Superior temporal gyrus (tissue), 1 donor: ENCODE data around the gene ANKS1B.
"Not testable (repeated sequence)": the region's sequence is repeated elsewhere in the genome, so short reads cannot be mapped to it uniquely, and the experiment has no call there.

Experiments
- DNase-seq: peaks from one replicate; pipeline ENCODE4 v3.0.0-alpha.2; 2016; ENCODE audit errors: extremely low spot score

The ANKS1B gene

GRCh38 chr12:98771811-98772752 is 1212.7 kb downstream of the ANKS1B start:
- no peak for DNase-seq

DNA sequence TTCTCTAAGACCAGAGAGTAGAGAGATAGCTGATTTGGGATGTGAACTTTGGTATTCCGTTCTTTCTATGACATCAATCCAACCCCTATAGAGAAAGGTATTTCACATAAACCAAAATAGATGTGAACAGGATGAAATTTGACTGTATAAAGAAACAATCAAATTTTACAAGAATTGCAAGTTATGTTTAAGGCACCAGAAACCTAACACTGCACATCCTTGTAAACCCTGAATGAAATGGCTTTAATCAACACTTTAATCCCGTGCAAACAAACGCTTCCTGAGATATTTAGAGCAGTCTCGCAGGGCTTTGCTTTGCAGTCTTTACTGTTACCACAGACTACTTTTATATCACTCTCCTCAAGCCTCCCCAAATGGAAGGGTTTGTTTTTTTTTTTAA is 1214.5 kb downstream of the ANKS1B start:
- DNase-seq = no peak

- no peak for DNase-seq
Observed at GRCh38 chr12:98769068-98769467, 1215.7 kb downstream of the ANKS1B start.

GRCh38 chr12:98767248-98767647 is 1217.5 kb downstream of the ANKS1B start:
- no peak for DNase-seq

- no peak for DNase-seq
Observed at GRCh38 chr12:98763656-98764055, 1221.1 kb downstream of the ANKS1B start.

- DNase-seq = peak; percentile 89
Observed at GRCh38 chr12:98758331-98758730, 1226.4 kb downstream of the ANKS1B start.

- no peak for DNase-seq
Observed at GRCh38 chr12:98757455-98757854, 1227.3 kb downstream of the ANKS1B start.

DNA sequence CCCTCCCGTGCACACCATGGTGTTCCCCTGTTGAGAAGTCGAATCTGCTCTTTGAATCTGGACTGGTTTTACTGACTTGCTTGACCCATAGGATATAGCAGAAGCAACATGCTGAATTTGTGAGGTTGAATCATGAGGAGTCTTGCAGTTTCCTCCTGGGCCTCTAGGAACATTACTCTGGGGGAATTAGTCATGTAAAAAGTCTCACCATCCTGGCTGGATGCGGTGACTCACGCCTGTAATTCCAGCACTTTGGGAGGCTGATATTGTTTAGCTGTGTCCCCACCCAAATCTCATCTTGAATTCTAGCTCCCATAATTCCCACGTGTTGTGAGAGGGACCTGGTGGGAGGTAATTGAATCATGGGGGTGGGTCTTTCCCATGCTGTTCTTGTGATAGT is 1228.9 kb downstream of the ANKS1B start:
- not testable (repeated sequence) for DNase-seq

DNA sequence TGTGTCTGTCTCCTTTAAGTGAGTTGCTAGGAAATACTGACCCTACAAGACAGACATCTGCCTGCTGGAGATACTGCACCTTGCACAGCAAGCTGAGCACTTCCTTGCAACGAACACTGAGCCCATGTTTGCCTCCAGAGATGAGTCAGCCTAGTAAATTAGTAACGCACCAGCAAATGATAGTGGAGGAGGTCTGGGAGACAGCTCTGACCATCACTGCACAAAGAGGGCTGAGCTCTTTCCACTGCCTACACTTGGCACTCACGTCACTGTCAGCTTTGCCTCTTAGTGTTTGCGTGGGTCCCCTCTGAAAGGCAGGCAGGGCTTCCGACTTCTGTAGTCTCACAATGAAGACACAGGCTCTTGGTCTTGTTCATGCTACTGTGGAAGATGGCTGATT is 1230.6 kb downstream of the ANKS1B start:
- DNase-seq = peak; percentile 81

DNA sequence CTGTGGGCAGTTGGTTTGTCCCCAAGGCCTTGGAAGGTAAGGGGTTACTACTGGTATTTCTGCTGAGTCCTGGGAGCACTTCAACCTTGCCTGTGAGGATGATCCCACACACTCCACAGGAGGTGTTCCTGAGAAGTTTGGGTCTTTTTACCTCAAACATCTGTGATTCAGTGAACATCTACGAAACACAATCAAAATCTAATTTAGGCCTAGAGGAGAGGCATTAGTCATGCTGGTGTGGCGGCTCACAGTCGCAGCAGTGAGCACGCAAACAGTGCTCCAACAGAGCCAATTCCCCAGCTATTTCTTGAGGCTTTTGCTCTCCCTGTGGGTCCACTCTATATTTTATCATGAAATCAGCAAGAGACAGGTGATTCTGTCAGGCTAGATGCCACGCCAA is 1232.0 kb downstream of the ANKS1B start:
- DNase-seq = peak; percentile 71

GRCh38 chr12:98751580-98752115 is 1233.1 kb downstream of the ANKS1B start:
- no peak for DNase-seq

DNA sequence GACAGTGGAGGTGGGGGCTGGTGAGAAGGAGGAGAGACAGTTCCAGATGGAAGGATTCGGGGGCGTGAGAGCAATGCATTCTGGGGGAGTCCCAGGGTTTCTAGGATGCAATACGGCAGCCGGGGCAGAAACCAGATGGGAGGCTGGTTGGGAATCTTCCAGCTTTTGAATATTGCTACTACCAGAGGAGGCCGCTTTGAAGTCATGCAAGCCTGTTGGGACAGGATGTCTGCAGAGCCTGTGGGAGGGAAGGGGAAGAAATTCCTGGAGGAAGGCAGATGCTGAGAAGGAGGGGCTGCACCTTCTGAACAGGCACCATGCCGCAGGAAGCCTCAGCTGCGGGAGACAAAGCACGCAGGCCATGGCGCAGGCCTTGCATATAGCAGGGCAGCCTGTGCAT is 1234.2 kb downstream of the ANKS1B start:
- peak; percentile 81 for DNase-seq

GRCh38 chr12:98748463-98748862 is 1236.3 kb downstream of the ANKS1B start:
- DNase-seq = no peak

DNA sequence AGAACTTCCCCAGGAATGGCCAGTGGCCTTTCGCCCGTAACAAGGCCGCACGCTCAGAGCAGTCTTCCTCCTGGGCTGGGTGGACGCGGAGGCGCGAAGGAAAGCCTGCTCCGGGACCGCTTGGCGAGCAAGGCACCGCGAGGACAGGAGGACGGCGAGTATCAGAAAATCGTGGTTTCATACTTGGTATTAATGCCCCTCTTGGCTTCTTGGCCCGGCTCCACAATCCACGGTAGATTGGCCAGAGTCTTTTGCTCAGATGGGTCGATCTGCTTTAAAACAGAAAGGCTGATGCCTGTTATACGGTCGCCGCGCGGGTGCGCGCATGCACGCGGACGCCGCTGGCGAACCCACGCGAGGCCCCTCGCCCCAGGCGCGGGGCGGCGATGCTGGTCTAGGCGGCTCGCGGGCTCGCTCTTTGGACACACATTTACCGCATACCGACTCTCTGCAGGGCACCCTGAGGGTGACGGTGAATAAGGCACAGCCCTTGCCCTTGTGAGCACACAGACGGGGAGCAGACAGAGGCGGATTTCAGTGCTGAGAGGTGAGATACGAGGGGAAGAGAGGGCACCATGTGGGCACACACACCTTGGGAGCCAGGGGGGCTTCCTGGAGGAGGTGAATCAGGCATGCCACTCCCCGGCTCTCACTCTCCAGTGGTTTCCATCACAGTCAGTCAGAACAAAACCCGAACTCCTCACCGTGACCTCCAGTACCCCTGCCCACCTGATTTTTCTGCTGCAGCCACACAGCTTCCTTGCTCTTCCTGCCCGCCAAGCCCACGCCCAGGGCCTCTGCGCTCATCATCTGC is 1239.0 kb downstream of the ANKS1B start:
- no peak for DNase-seq

- DNase-seq = no peak
Observed at GRCh38 chr12:98744680-98745079, 1240.1 kb downstream of the ANKS1B start.

DNA sequence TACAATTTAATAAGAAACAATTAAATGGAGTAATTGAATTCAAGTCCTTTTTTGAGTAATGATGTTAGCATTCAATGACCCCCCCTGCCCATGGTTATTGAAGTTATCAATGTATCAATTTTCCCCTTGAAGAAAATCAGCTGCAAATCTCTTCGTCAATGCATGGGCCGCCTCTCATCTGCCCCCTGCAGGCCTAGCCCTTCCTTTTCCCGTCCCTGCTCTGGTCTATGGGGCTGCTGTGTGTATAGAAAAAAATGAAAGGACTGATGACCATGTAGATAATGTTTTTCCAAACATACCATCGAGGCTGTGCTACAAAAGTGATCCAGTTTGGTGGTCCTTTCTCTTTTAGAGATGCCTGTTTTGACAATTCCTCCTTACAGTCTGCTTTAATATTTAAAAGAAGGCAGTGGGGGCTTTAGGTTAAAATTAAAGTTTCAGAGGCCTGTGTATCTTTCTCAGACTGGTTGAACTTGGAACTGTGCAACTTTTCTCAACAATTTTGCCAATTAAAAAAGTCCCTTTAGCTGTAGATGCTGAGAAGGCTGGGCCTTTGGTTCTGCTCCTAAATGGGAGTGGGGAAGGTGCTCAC is 1241.3 kb downstream of the ANKS1B start:
- DNase-seq = no peak

DNA sequence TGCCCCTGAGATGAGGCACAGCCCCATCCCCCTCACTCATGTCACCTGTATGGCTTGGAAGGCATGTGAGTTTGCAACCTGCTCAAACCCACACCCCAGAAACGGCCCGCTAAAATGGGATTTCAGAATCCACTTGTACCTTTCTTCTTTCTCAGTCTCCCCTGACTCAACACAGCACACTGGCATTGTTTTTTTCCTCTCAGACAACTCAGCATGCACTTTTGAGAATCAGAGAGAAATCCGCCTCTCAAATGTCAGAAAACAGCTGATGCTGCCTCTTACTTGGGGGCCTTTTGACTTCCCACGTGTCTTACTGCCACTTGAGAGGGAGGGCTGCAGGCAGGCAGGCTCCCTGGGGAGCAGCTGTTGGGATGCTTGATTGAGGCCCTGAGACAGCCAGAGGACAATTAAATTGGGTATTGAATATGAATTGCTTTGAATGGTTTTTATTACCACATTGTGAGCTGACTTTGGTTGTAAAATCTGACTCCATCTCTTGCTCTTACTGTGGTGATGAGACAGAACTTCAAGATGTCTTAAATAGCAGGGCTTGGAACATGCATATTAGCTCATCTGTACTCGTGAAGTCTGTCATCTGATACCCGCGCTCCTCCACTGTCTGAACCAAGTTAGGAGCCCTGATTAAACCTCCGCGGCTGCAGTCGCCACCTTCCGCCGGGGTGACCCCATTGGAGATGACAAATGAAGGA is 1243.0 kb downstream of the ANKS1B start:
- no peak for DNase-seq

GRCh38 chr12:98741196-98741555 is 1243.6 kb downstream of the ANKS1B start:
- no peak for DNase-seq

GRCh38 chr12:98740751-98741150 is 1244.0 kb downstream of the ANKS1B start:
- no peak for DNase-seq

- DNase-seq = no peak
Observed at GRCh38 chr12:98738539-98738938, 1246.2 kb downstream of the ANKS1B start.

DNA sequence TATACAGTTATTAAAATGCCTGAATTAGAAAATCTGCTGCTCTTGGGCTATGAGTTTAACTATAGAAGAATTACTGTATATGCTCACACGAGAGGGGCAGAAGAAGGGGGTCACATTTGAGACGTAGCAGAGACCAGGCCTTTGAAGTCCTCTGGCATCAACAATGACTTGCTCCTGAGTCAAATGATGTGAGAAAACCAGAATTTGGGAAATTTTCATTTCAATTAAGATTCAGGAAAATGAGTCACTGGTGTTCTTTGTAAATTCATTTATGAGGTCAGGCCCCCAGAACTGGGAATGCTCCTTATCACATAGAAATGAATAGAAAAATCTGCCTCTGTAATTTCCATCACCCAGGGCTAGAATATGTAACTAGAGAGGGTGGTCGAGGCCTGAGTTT is 1246.7 kb downstream of the ANKS1B start:
- DNase-seq = no peak

GRCh38 chr12:98737322-98737712 is 1247.4 kb downstream of the ANKS1B start:
- DNase-seq = no peak
